ENCODE data around the gene RBM26.
A peak's percentile ranks its signal among the peaks of the same experiment; 100 is the strongest.
"Not testable (repeated sequence)": the region's sequence is repeated elsewhere in the genome, so short reads cannot be mapped to it uniquely, and the experiment has no call there.

Gene RBM26

GRCh38 chr13:79349608-79350007 is 56.4 kb downstream of the RBM26 start:
- DNase-seq (ENCODE audit: extremely low spot score, insufficient read length, low read depth), result not testable (repeated sequence)

GRCh38 chr13:79349011-79349410 is 57.0 kb downstream of the RBM26 start:
- DNase-seq (ENCODE audit: extremely low spot score, insufficient read length, low read depth), result no peak
- no peak for FAIRE-seq

More at GRCh38 chr13:79349608-79350007, 56.4 kb downstream of the RBM26 start:
- FAIRE-seq, result not testable (repeated sequence)

GRCh38 chr13:79346300-79346914 is 59.6 kb downstream of the RBM26 start:
- DNase-seq (ENCODE audit: extremely low spot score, insufficient read length, low read depth) (no peak), FAIRE-seq (peak; percentile 58)

GRCh38 chr13:79341202-79341601 is 64.9 kb downstream of the RBM26 start:
- DNase-seq (ENCODE audit: extremely low spot score, insufficient read length, low read depth), result no peak
- FAIRE-seq, result no peak

- DNase-seq (ENCODE audit: extremely low spot score, insufficient read length, low read depth), result no peak
- FAIRE-seq, result no peak
Measured at GRCh38 chr13:79340490-79340889, 65.6 kb downstream of the RBM26 start.

GRCh38 chr13:79338343-79338742 is 67.7 kb downstream of the RBM26 start:
- FAIRE-seq (no peak), DNase-seq (ENCODE audit: extremely low spot score, insufficient read length, low read depth) (no peak)

- FAIRE-seq (no peak), DNase-seq (ENCODE audit: extremely low spot score, insufficient read length, low read depth) (no peak)
Measured at GRCh38 chr13:79336966-79337365, 69.1 kb downstream of the RBM26 start.

- FAIRE-seq, result no peak
- no peak for DNase-seq (ENCODE audit: extremely low spot score, insufficient read length, low read depth)
Measured at GRCh38 chr13:79328510-79328909, 77.5 kb downstream of the RBM26 start.

- FAIRE-seq (no peak), DNase-seq (ENCODE audit: extremely low spot score, insufficient read length, low read depth) (no peak)
Measured at GRCh38 chr13:79320433-79320832, 85.6 kb downstream of the RBM26 start.

GRCh38 chr13:79318664-79319063 is 87.4 kb downstream of the RBM26 start:
- no peak for FAIRE-seq
- DNase-seq (ENCODE audit: extremely low spot score, insufficient read length, low read depth), result no peak

GRCh38 chr13:79317856-79318255 is 88.2 kb downstream of the RBM26 start:
- no peak for DNase-seq (ENCODE audit: extremely low spot score, insufficient read length, low read depth)
- no peak for FAIRE-seq

- no peak for DNase-seq (ENCODE audit: extremely low spot score, insufficient read length, low read depth)
- FAIRE-seq, result no peak
Measured at GRCh38 chr13:79314652-79315051, 91.4 kb downstream of the RBM26 start.

GRCh38 chr13:79312340-79312855 is 93.7 kb downstream of the RBM26 start:
- DNase-seq (ENCODE audit: extremely low spot score, insufficient read length, low read depth) (no peak), FAIRE-seq (peak; percentile 59)

GRCh38 chr13:79311386-79311785 is 94.7 kb downstream of the RBM26 start:
- no peak for DNase-seq (ENCODE audit: extremely low spot score, insufficient read length, low read depth)
- FAIRE-seq, result no peak

- FAIRE-seq (no peak), DNase-seq (ENCODE audit: extremely low spot score, insufficient read length, low read depth) (no peak)
Measured at GRCh38 chr13:79309690-79310089, 96.4 kb downstream of the RBM26 start.

- DNase-seq (ENCODE audit: extremely low spot score, insufficient read length, low read depth) (no peak), FAIRE-seq (no peak)
Measured at GRCh38 chr13:79307866-79308298, 98.2 kb downstream of the RBM26 start.

- FAIRE-seq (no peak), DNase-seq (ENCODE audit: extremely low spot score, insufficient read length, low read depth) (no peak)
Measured at GRCh38 chr13:79307433-79307861, 98.6 kb downstream of the RBM26 start.

GRCh38 chr13:79306650-79307049 is 99.4 kb downstream of the RBM26 start:
- no peak for DNase-seq (ENCODE audit: extremely low spot score, insufficient read length, low read depth)
- FAIRE-seq, result no peak

- DNase-seq (ENCODE audit: extremely low spot score, insufficient read length, low read depth) (no peak), FAIRE-seq (no peak)
Measured at GRCh38 chr13:79297128-79297527, 108.9 kb downstream of the RBM26 start.

- FAIRE-seq, result no peak
- DNase-seq (ENCODE audit: extremely low spot score, insufficient read length, low read depth), result no peak
Measured at GRCh38 chr13:79295906-79296706, 109.9 kb downstream of the RBM26 start.

GRCh38 chr13:79290595-79291244 is 115.3 kb downstream of the RBM26 start:
- FAIRE-seq (no peak), DNase-seq (ENCODE audit: extremely low spot score, insufficient read length, low read depth) (no peak)

All from GM18507 (cell line).